ENCODE measurements around the gene LRBA. TPM values are rescaled to one million over a fixed set of nuclear protein-coding genes. Genes with fewer than 3 reads are reported as not detected.

LRBA gene
- total and polyA plus RNA-seq, 9 of the 15 experiments (the other 6 are each of a cell fraction or from before 2014, with no cell fraction given): 24.2 to 88.7 (median 59.7) TPM

GRCh38 chr4:150673793-150674192, 341.3 kb downstream of the LRBA start (continued):
- TF ChIP-seq MYBL2 (IDR thresholded peaks at IDR 0.05; ENCODE audit: low read depth) (no peak), MYBL2 (CRISPR knock-in tag; IDR thresholded peaks at IDR 0.05; ENCODE audit: borderline replicate concordance) (no peak), MIER1 (IDR thresholded peaks at IDR 0.05; ENCODE audit: low read depth) (no peak), EP400 (IDR thresholded peaks at IDR 0.05) (no peak)

- Histone ChIP-seq H2AFZ (ENCODE audit: low read depth, low read length) (no peak overlapping the region), H3K79me2 (ENCODE audit: control insufficient read depth, insufficient read depth, low read length) (no peaks in the 10 kb centered on the region), H3K36me3 (ENCODE audit: control insufficient read depth, insufficient read depth, low read length) (no peaks in the 10 kb centered on the region), H3K4me2 (ENCODE audit: insufficient read depth, low read length) (no peak overlapping the region), H3K4me1 (replicated peaks in 1 of 2; ENCODE audit: control insufficient read depth in 2 of 2, insufficient read depth in 2 of 2, low read length in 2 of 2) (no peaks in the 10 kb centered on the region), H3K9ac (ENCODE audit: insufficient read depth in 1 of 2, low read depth in 2 of 2, low read length in 2 of 2) (no peak overlapping the region), H4K20me1 (replicated peaks; ENCODE audit: control insufficient read depth, insufficient read depth, low read length) (no peaks in the 10 kb centered on the region), H3K9me1 (ENCODE audit: control insufficient read depth, insufficient read depth, low read length) (no peaks in the 10 kb centered on the region), H3K9me3 (replicated peaks; ENCODE audit: control insufficient read depth, insufficient read depth, low read depth, low read length) (no peaks in the 10 kb centered on the region), H3K27me3 (ENCODE audit: control insufficient read depth in 2 of 2, insufficient read depth in 2 of 2, low read length in 2 of 2) (no peaks in the 10 kb centered on the region), H3K4me3 (no peak overlapping the region), H3K27ac (ENCODE audit: extremely low read depth, low read depth, low read length) (no peak overlapping the region)
- no TSS peak for BruUV-seq (replicated peaks)
- ATAC-seq (peak; percentile 74), DNase-seq (ENCODE audit: extremely low read depth in 1 of 4, low spot score in 3 of 4) (peak in 2 of 4 experiments; percentile 8 to 9), FAIRE-seq (no peak)
- TF ChIP-seq CTCF (IDR thresholded peaks at IDR 0.05 in 2 of 3, conservative IDR thresholded peaks at IDR 0.05 in 1 of 3; ENCODE audit: insufficient read depth in 2 of 3, low read depth in 1 of 3, low read length in 3 of 3): peak in 1 of 3 experiments; percentile 10; a peak in 1 of 6 replicates
- no peak for TF ChIP-seq SNAPC5 (CRISPR knock-in tag; IDR thresholded peaks at IDR 0.05)
- WGBS (ENCODE audit: insufficient coverage, low coverage, missing lambda C conversion rate): 38% methylated on average over 2 of the region's 2 CpGs
- ChIA-PET CTCF (ENCODE audit: low intra/inter-chr PET ratio) (no interaction called here), POLR2A (no interaction called here)
- intact Hi-C loops (cut with micrococcal nuclease) (no loop called here), in situ Hi-C loops (cut with MboI) (no loop called here)
These were observed 346.3 kb downstream of the LRBA start for GRCh38 chr4:150668824-150669223.

Data from K562 (cell line).